K562 (cell line): Measurements from ENCODE around the gene ZBTB7A. TPM values are rescaled to one million over a fixed set of nuclear protein-coding genes. Genes with fewer than 3 reads are reported as not detected.

Experiments used
- ARID1B ChIP-seq: fragments of 450-650 bp; IDR thresholded peaks from 2 replicates; pipeline ENCODE4 v1.6.1; 2016; ENCODE audit warnings: antibody characterized with exemption, mild to moderate bottlenecking, inconsistent platforms
- CTBP1 ChIP-seq: fragments of 450-650 bp; IDR thresholded peaks from 2 replicates; pipeline ENCODE4 v1.6.1; 2016; ENCODE audit warnings: borderline replicate concordance
- CXXC5 ChIP-seq: fragments of 250-450 bp; sonication (Bioruptor Pico); IDR thresholded peaks from 2 replicates; pipeline ENCODE4 v1.8.0; 2022; ENCODE audit warnings: inconsistent platforms, mild to moderate bottlenecking, moderate library complexity
- DDX20 ChIP-seq: fragments of 450-650 bp; IDR thresholded peaks from 2 replicates; pipeline ENCODE4 v1.6.1; 2016; ENCODE audit warnings: missing genetic modification characterization, low read depth, mild to moderate bottlenecking, missing compliant biosample characterization, moderate library complexity
- ESRRA ChIP-seq: fragments of 450-650 bp; IDR thresholded peaks from 2 replicates; pipeline ENCODE4 v1.6.1; 2014; ENCODE audit warnings: low read depth, mild to moderate bottlenecking, moderate library complexity, borderline replicate concordance
- ETV5 ChIP-seq: sonication (generic); formaldehyde crosslinking; IDR thresholded peaks from 2 replicates; pipeline ENCODE4 v1.4.0; 2020; ENCODE audit warnings: low read depth, mild to moderate bottlenecking, missing genetic modification reagents
- FOXP1 ChIP-seq: sonication (generic); formaldehyde crosslinking; IDR thresholded peaks from 2 replicates; pipeline ENCODE4 v1.8.0; 2022; ENCODE audit warnings: mild to moderate bottlenecking, missing genetic modification reagents
- GATAD2B ChIP-seq: fragments of 450-650 bp; IDR thresholded peaks from 2 replicates; pipeline ENCODE4 v1.6.1; 2017; ENCODE audit warnings: mild to moderate bottlenecking, borderline replicate concordance
- HDAC1 ChIP-seq, 2 experiments: fragments of 450-650 bp; IDR thresholded peaks; 2 replicates each; pipeline ENCODE4 v1.6.1; 2016 to 2017; ENCODE audit warnings: inconsistent platforms in 1 of 2, mild to moderate bottlenecking in 1 of 2, moderate library complexity in 1 of 2
- HEY1 ChIP-seq: fragments of 250-450 bp; sonication (Bioruptor Pico); IDR thresholded peaks from 2 replicates; pipeline ENCODE4 v1.5.0; 2020; ENCODE audit warnings: mild to moderate bottlenecking, moderate library complexity, borderline replicate concordance
- MTA3 ChIP-seq: fragments of 450-650 bp; formaldehyde crosslinking; IDR thresholded peaks from 2 replicates; pipeline ENCODE4 v1.6.1; 2017; ENCODE audit warnings: mild to moderate bottlenecking, borderline replicate concordance
- MYC ChIP-seq, 2 experiments: fragments of 250-450 bp in 1 of 2; sonication (Bioruptor Pico) in 1 of 2; IDR thresholded peaks; 2 replicates each; pipeline versions ENCODE4 v1.5.1 to v1.6.1; 2012 to 2021; ENCODE audit warnings: low read depth in 2 of 2, borderline replicate concordance in 1 of 2, improper control_type of control experiment in 1 of 2, low read length in 1 of 2, mild to moderate bottlenecking in 1 of 2, moderate library complexity in 1 of 2
- POLR2A ChIP-seq: fragments of 450-650 bp; conservative IDR thresholded peaks from 2 replicates; pipeline ENCODE4 v1.6.1; 2016
- POLR2AphosphoS5 ChIP-seq: IDR thresholded peaks from 2 replicates; pipeline ENCODE4 v1.6.1; 2011; ENCODE audit warnings: mild to moderate bottlenecking, low read depth, low read length, moderate library complexity; ENCODE audit not compliant: control insufficient read depth, insufficient read depth
- RAD51 ChIP-seq: fragments of 450-650 bp; IDR thresholded peaks from 2 replicates; pipeline ENCODE4 v1.7.1; 2016; ENCODE audit warnings: low read depth, mild to moderate bottlenecking, borderline replicate concordance
- RBFOX2 ChIP-seq: fragments of 200-400 bp; formaldehyde crosslinking; IDR thresholded peaks from 2 replicates; pipeline ENCODE4 v1.6.1; 2017; ENCODE audit warnings: low read depth, mild to moderate bottlenecking, low read length, moderate library complexity
- SIN3A ChIP-seq, 2 experiments: fragments of 150-350 bp in 1 of 2; IDR thresholded peaks; 2 replicates each; pipeline ENCODE4 v1.6.1; 2011 to 2016; ENCODE audit warnings: borderline replicate concordance in 2 of 2, low read depth in 2 of 2, low read length in 2 of 2, mild to moderate bottlenecking in 2 of 2, moderate library complexity in 2 of 2; ENCODE audit not compliant: control insufficient read depth in 1 of 2
- SP1 ChIP-seq: sonication (generic); formaldehyde crosslinking; IDR thresholded peaks from 2 replicates; pipeline ENCODE4 v1.8.1; 2022; ENCODE audit warnings: mild to moderate bottlenecking, missing genetic modification reagents
- TAF1 ChIP-seq: IDR thresholded peaks from 2 replicates; pipeline ENCODE4 v1.6.1; 2011; ENCODE audit warnings: mild to moderate bottlenecking, low read length, moderate library complexity; ENCODE audit not compliant: insufficient read depth, control insufficient read depth, severe bottlenecking; ENCODE audit errors: extremely low read depth
- TSC22D4 ChIP-seq: fragments of 450-650 bp; IDR thresholded peaks from 2 replicates; pipeline ENCODE4 v1.6.1; 2016; ENCODE audit warnings: missing genetic modification characterization, missing biosample characterization, control low read depth
- ZNF184 ChIP-seq: sonication (generic); formaldehyde crosslinking; IDR thresholded peaks from 2 replicates; pipeline ENCODE4 v1.5.0; 2020; ENCODE audit warnings: missing genetic modification reagents
- ZNF830 ChIP-seq: fragments of 250-450 bp; sonication (Bioruptor Pico); IDR thresholded peaks from 2 replicates; pipeline ENCODE4 v1.5.0; 2021; ENCODE audit warnings: mild to moderate bottlenecking
- polyA plus RNA-seq, 8 experiments: library from polyadenylated mRNA; depleted of rRNA in 4 of 8; stranded (reverse) in 5 of 8; unstranded in 3 of 8; fragments of >200 nt; fragmentation: Nextera tagmentation in 2 of 8; fragmentation: Illumina TruSeq in 1 of 8; extraction: Ambion mirVana in 2 of 8; extraction: Trizol in 1 of 8; gene quantifications; 2 replicates each; pipeline versions ENCODE4 v1.2.1 to v1.2.3, GENCODE V29; 2011 to 2014; ENCODE audit warnings: inconsistent platforms in 1 of 8, missing spikeins in 1 of 8
- total RNA-seq, 7 experiments: library from RNA; depleted of rRNA in 6 of 7; stranded (reverse); fragments of >200 nt in 6 of 7; fragmentation: Illumina TruSeq in 2 of 7; extraction: Trizol in 2 of 7; gene quantifications; 2 replicates each; pipeline versions ENCODE4 v1.2.1 to v1.2.3, GENCODE V29; 2011 to 2021; ENCODE audit warnings: low replicate concordance in 1 of 7
- TF ChIP-seq, protein P1 (sequence below), 2 experiments: fragments of 450-650 bp in 1 of 2; sonication (generic) in 1 of 2; formaldehyde crosslinking; conservative IDR thresholded peaks; 2 replicates each; pipeline versions ENCODE4 v1.4.0 to v1.8.1; 2020 to 2022; ENCODE audit warnings: mild to moderate bottlenecking in 1 of 2, missing genetic modification reagents in 1 of 2
- TF ChIP-seq, protein P2 (sequence below): fragments of 200-800 bp; sonication (Bioruptor generic); IDR thresholded peaks from 2 replicates; pipeline ENCODE4 v1.6.1; 2017; ENCODE audit warnings: missing genetic modification characterization, missing compliant biosample characterization

ZBTB7A gene
- total and polyA plus RNA-seq, 9 of the 15 experiments (the other 6 are each of a cell fraction or from before 2014, with no cell fraction given): 0.11 to 34.0 (median 4.6) TPM

GRCh38 chr19:4007021-4007835, 59.5 kb downstream of the ZBTB7A start, which contains the start of gene PIAS4 (continued):
- TF ChIP-seq TAF1: peak; percentile 90
- TF ChIP-seq GATAD2B: peak; percentile 72; the same call in 1 of the 2 replicates
- TF ChIP-seq SP1: peak; percentile 90
- TF ChIP-seq FOXP1 (CRISPR knock-in tag): 0 out of 2 replicates have a peak, but pooled peaks have one; percentile 75
- 0 out of 2 replicates have a peak, but pooled peaks have one; percentile 44 for TF ChIP-seq ETV5 (CRISPR knock-in tag)
- TF ChIP-seq RBFOX2: peak; percentile 90
- TF ChIP-seq CXXC5 (CRISPR knock-in tag): peak; percentile 89
- TF ChIP-seq MTA3: peak; percentile 80
- peak; percentile 42; the same call in 1 of the 2 replicates for TF ChIP-seq ESRRA
- peak; percentile 89 for TF ChIP-seq RAD51
- TF ChIP-seq SIN3A (IDR thresholded peaks at IDR 0.05; ENCODE audit: borderline replicate concordance in 2 of 2, control insufficient read depth in 1 of 2, low read depth in 2 of 2, low read length in 2 of 2): peak; percentile 71 to 88; a peak in 2 of 4 replicates
- no peak for TF ChIP-seq TSC22D4
- 0 out of 2 replicates have a peak, but pooled peaks have one; percentile 6 for TF ChIP-seq ARID1B
- TF ChIP-seq MYC (IDR thresholded peaks at IDR 0.05; ENCODE audit: low read depth, low read length): 0 out of 2 replicates have a peak, but pooled peaks have one; percentile 27
- no peak for TF ChIP-seq MYC (CRISPR knock-in tag; IDR thresholded peaks at IDR 0.05; ENCODE audit: borderline replicate concordance, low read depth)
- TF ChIP-seq POLR2A: peak; percentile 72
- TF ChIP-seq, protein P1, sequence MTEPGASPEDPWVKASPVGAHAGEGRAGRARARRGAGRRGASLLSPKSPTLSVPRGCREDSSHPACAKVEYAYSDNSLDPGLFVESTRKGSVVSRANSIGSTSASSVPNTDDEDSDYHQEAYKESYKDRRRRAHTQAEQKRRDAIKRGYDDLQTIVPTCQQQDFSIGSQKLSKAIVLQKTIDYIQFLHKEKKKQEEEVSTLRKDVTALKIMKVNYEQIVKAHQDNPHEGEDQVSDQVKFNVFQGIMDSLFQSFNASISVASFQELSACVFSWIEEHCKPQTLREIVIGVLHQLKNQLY (CRISPR knock-in tag; conservative IDR thresholded peaks at IDR 0.05): no peak
- peak; percentile 98 for TF ChIP-seq CTBP1
- TF ChIP-seq ZNF830: peak; percentile 67; the same call in 1 of the 2 replicates
- 0 out of 2 replicates have a peak, but pooled peaks have one; percentile 12 for TF ChIP-seq POLR2AphosphoS5
- TF ChIP-seq DDX20: no peak
- TF ChIP-seq, protein P2, sequence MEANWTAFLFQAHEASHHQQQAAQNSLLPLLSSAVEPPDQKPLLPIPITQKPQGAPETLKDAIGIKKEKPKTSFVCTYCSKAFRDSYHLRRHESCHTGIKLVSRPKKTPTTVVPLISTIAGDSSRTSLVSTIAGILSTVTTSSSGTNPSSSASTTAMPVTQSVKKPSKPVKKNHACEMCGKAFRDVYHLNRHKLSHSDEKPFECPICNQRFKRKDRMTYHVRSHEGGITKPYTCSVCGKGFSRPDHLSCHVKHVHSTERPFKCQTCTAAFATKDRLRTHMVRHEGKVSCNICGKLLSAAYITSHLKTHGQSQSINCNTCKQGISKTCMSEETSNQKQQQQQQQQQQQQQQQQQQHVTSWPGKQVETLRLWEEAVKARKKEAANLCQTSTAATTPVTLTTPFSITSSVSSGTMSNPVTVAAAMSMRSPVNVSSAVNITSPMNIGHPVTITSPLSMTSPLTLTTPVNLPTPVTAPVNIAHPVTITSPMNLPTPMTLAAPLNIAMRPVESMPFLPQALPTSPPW (CRISPR knock-in tag): peak; percentile 100
- TF ChIP-seq HEY1: no peak
- peak in 1 of 2 experiments; percentile 89; a peak in 2 of 4 replicates for TF ChIP-seq HDAC1 (IDR thresholded peaks at IDR 0.05)
- no peak for TF ChIP-seq ZNF184 (CRISPR knock-in tag)
